Hematopoietic multipotent progenitor cell treated with erythropoietin and hydrocortisone succinate and interleukin-3 and kit ligand, for 17 days (in vitro differentiated cells): Measurements from ENCODE around the gene TNS2.
A peak's percentile ranks its signal among the peaks of the same experiment; 100 is the strongest.

ENCODE experiments used
- DNase-seq: peaks from one replicate; pipeline ENCODE4 v3.0.0-alpha.2; 2015; ENCODE audit warnings: low spot score

Gene TNS2

GRCh38 chr12:53044896-53045695 is 4.8 kb upstream of the TNS2 start:
- DNase-seq: no peak

- no peak for DNase-seq
Measured at GRCh38 chr12:53045696-53046045, 4.2 kb upstream of the TNS2 start.

- DNase-seq: no peak
Measured at GRCh38 chr12:53046655-53047220, 3.1 kb upstream of the TNS2 start.

- DNase-seq: peak; percentile 69
Measured at GRCh38 chr12:53047221-53048032, 2.4 kb upstream of the TNS2 start.

GRCh38 chr12:53048033-53048779 is 1.7 kb upstream of the TNS2 start:
- DNase-seq: no peak

- no peak for DNase-seq
Measured at GRCh38 chr12:53048780-53049401, 974 bp upstream of the TNS2 start.

GRCh38 chr12:53050426-53051057 is 677 bp downstream of the TNS2 start:
- DNase-seq: no peak

GRCh38 chr12:53051058-53051880 is 1.4 kb downstream of the TNS2 start:
- DNase-seq: no peak

- no peak for DNase-seq
Measured at GRCh38 chr12:53051881-53052412, 2.1 kb downstream of the TNS2 start.

GRCh38 chr12:53052419-53053217 is 2.8 kb downstream of the TNS2 start:
- no peak for DNase-seq

GRCh38 chr12:53053218-53054111 is 3.6 kb downstream of the TNS2 start:
- peak; percentile 58 for DNase-seq

GRCh38 chr12:53054112-53054878 is 4.4 kb downstream of the TNS2 start:
- DNase-seq: peak; percentile 95

GRCh38 chr12:53055471-53056266 is 5.8 kb downstream of the TNS2 start:
- no peak for DNase-seq

GRCh38 chr12:53056296-53056695 is 6.4 kb downstream of the TNS2 start:
- no peak for DNase-seq

GRCh38 chr12:53056901-53057300 is 7.0 kb downstream of the TNS2 start:
- DNase-seq: no peak

- DNase-seq: no peak
Measured at GRCh38 chr12:53057816-53058500, 8.1 kb downstream of the TNS2 start.
